COR-L47 (cell line): ENCODE measurements around the gene IL22RA1.

ENCODE experiments used
- DNase-seq: peaks from one replicate; lab custom pipeline; 2025; lab: John Stamatoyannopoulos, UW

IL22RA1 gene

DNA sequence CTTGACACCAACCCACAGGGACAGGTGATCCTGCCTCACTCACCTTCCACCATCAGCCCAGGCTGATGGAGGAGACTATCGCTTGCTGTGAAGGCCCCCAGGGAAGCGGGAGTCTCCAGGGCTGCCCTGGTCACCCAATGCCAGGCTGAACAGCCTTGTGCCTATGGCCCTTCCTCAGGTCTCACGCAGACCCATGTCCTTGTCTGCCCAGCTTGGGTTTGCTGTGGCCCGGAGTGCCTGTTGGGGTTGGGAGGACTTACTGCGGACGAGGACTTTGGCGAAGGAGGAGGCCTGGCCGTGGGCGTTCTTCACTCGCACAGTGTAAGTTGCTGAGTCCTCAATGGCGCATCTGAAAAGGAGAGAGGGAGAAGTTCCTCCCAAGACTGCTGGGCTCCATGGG is 45.3 kb downstream of the IL22RA1 start:
- no peak for DNase-seq

DNA sequence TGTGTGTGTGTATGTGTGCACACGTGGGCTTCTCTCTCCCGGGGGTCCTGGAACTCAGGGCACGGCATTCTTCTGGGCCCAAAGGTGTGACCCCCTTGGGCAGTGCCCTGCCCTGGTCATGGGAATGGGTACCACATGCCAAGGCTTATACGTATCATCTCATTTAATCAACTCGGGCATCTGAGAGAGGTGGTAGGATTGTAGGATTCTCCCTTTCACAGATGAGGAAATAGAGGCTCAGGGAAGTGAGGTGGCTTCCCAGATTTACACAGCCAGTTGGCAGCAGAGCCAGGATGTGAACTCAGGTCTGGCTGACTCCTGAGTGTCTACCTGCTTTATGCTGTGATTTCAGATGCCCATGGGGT is 46.2 kb downstream of the IL22RA1 start:
- DNase-seq: no peak

GRCh38 chr1:24096009-24096738 is 46.8 kb downstream of the IL22RA1 start:
- no peak for DNase-seq

DNA sequence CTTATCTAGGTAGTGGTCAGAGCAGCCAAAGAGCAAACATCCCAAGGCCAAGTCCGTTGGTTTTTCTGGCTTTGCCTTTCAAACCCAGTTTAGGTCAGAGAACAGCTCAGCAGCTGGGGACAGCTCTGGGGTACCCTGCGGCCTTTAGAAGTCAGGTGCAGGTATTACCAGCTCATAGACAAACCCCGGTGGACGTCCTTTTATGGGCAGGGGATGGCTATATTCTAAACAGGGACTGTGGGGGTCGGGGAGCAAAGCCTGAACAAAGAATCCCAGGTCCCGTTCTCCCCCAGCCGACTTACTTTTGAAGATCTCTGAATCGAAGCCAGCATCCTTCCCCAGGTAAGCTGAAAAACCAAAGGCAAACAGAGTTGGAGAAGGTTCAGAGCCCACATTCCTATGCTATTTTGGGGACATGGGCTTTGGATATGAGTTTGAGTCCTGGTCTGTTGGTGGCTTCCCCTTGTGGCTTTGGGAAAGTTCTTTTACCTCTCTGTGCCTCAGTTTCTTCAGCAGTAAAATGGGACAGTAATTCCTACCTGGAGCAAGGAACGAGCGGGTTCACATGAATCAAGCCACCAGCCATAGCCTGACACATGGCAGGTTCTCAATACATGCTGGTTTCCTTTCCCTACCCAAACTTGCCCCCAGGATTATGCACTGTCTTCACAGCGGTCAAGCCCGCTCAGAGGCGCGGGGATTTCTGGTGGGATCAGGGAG is 47.6 kb downstream of the IL22RA1 start:
- DNase-seq: no peak

- no peak for DNase-seq
These were observed 48.4 kb downstream of the IL22RA1 start for GRCh38 chr1:24094554-24094953.

DNA sequence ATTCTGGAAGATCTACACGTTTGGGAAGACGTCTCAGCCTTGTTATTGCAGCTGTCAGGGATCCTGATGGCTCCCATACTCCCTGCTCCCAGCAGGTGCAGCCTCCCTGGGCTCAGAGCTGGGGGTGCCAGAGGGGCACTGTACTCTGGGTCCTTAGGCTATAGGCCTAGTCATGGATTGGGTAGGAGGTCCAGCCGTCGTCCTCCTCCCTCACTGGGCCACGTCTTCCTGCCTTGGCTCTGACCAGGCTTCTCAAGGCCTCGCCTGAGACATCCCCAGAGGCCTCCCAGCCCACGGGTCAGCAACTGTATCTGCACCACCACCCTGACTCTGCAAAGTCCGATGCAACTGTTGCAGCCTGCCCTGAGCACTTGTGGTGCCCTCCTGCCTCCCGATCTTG is 49.2 kb downstream of the IL22RA1 start:
- no peak for DNase-seq

DNA sequence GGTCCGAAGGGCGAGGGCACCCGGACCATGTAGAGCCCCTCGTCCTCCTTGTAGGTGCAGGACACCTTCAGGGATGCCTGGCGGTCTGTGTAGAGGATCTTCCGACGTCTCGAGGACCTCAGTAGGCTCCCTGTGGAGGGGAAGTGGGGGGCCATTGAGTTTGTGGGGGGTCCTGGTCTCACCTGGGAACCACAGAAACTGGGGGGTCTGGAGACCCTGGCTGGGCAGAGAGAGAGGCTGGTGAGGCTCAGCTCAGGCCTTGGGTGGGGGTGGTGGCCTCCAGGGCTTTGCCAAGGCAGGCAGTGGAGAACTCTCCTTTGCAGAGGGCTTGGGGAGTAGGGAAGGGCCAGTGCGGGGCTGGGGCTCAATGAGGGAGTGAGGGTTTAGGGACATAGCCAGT is 50.0 kb downstream of the IL22RA1 start:
- no peak for DNase-seq

DNA sequence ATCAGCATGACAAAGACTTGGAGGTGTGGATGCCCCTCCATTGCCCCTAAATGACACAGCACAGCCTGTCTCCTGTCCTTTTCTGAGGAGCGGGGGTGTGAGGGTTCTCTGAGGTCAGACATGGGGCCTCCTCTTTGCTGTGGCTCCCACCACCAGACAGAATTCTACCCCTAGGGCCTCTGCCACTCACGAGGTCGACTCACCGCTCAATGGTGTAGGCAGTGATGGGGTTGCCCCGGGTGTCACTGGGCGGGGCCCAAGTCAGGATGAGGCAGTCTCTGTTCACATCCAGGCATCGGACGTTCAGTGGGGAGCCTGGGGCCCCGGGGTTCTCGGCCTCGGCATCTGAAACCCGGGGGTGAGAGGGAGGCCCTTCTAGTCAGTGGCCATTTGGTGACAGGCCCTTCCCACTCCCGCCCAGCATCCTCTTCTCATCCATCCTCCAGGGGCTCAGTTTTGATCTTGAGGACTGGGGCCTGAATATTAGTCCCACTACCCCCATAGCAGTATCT is 50.9 kb downstream of the IL22RA1 start:
- DNase-seq: no peak

GRCh38 chr1:24090736-24091135 is 52.2 kb downstream of the IL22RA1 start:
- no peak for DNase-seq

DNA sequence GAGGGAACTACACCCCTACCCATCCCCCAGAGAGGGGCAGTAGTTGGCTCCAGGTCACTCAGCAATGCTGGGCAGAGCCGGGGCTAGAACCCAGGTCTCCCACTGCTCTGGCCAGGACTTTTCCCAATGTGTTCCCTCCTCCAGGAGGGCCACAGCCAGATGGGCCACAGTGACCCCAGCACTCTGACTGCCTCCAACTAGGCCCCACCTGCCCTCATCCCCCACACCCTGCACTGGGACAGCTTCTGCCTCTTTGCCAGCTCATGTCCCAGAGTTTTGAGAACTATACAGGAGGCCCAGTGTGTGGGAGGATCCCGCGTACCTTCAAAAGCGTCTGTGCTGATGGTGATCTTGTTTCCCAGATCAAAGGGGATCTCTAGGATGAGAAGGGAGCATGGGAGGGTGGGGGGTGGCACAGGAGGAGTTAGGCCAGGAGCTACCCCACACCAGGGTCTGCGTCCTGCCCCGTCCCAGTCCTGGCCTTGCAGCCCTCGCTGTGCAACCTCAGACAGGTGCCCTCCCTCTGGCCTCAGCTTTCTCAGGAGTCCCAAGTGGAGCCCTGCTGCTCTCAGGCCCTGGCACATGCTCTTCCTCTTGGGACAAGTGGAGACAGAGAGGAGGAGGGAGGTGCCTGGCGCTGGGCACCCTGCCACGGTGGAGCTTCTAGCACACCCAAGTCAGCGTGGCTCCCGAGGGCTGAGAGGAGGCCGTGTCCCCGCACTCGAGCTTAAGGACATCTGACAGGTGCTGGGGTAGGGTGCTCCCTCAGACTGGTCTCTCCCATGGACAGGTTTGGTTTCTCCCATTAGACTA is 53.0 kb downstream of the IL22RA1 start:
- DNase-seq: no peak

DNA sequence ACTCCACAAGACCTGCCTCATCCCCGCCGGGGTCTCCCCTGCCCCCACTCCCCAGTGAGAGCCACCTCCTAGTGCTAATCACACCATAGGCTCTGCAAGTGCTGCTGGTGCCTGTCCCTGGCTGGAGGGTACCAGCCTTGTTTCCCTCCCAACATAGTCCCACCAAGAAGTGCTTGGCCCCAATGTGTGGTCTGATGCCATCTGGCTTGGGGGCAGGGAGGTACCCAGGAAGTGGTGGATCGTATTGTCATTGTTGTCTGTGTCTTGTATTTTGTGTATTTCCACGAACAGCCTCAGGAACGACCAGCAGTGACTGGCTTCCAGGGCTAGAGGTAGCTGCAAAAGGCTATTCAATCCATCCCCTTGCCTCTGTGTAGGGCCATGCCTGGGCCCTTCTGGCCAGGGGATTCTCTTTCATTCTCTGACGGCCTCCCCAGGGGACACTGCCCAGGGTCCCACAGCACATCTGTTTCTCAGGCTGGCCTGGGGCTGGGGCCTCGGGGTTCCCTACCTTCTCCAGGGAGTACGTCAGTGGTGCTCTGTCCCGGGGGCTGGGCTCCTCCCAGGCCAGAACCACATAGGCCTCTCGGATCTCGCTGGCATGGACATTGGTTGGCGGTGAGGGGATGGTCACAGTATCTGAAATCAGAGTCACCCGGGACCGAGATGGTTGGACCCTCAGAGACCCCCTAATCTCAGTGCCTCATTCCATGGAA is 53.8 kb downstream of the IL22RA1 start:
- DNase-seq: no peak

DNA sequence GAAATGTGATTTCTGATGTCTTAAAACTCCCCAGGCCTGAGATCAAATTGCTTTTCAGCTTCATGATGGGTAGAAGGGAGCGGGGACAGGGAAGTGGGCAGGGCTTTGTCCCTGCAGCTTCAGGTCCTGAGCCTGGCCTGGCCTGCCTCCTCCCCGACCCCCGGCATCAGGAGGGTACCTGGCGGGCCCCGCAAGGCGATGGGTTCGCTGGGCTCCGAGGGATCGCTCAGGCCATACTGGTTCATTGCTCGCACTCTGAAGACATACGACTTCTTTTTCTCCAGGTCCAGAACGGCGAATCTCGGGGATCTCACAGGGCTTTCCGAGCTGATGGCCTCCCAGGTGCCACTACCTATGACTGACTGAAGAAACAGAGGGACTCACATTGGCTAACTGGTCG is 56.5 kb downstream of the IL22RA1 start:
- no peak for DNase-seq

DNA sequence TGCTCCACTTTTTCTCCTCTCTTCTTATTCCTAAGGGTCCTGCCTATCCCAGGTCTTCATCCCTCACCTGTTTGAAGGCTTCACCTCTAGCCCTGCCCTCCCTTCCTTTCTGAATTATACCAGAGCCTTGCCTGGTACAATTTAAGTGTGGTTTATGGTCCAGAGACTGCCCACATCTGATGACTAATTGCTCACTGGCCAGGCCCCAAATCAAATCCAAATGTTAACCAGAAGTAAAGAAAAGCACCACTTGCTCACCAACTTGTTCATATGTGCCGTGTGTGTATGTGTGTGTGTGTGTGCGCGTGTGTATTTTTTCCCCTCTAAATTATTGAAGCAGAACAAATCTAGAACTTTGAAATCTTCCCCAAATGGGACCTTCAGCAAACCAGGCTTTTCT is 57.4 kb downstream of the IL22RA1 start:
- no peak for DNase-seq

DNA sequence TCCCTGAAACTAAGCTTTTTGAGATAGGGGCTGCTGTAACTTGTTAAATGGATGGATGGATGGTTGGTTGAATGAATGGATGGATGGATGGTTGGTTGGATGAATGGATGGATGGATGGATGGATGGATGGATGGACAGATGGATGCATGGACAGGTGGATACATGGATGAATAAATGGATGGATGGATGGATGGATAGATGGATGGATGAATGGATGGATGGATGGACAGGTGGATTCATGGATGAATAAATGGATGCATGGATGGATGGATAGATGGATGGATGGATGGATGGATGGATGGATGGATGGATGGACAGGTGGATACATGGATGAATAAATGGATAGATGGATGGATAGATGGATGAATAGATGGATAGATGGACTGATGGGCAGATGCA is 57.9 kb downstream of the IL22RA1 start:
- DNase-seq: no peak

- no peak for DNase-seq
These were observed 58.9 kb downstream of the IL22RA1 start for GRCh38 chr1:24084050-24084449.

GRCh38 chr1:24082372-24082771 is 60.6 kb downstream of the IL22RA1 start:
- no peak for DNase-seq

- DNase-seq: no peak
These were observed 61.8 kb downstream of the IL22RA1 start for GRCh38 chr1:24081190-24081589.

DNA sequence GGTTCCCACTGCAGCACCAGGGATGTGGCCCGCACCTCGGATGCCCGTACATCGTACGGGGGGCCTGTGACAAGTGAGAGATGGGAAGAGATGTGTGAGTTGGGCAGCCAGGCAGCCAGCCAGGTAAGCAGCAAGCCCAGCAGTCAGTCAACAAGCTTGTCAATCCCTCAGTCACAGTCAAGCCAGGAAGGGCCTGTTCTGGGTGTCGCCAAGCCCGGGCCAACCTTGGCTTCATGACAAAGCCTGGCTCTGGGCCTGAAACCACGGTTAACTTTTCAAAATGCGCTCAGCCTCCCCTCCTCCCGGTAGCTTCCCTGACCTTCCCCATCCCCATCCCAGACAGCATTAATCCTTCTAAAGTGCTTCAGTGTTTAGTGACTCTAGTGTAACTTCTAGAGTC is 62.8 kb downstream of the IL22RA1 start:
- no peak for DNase-seq

DNA sequence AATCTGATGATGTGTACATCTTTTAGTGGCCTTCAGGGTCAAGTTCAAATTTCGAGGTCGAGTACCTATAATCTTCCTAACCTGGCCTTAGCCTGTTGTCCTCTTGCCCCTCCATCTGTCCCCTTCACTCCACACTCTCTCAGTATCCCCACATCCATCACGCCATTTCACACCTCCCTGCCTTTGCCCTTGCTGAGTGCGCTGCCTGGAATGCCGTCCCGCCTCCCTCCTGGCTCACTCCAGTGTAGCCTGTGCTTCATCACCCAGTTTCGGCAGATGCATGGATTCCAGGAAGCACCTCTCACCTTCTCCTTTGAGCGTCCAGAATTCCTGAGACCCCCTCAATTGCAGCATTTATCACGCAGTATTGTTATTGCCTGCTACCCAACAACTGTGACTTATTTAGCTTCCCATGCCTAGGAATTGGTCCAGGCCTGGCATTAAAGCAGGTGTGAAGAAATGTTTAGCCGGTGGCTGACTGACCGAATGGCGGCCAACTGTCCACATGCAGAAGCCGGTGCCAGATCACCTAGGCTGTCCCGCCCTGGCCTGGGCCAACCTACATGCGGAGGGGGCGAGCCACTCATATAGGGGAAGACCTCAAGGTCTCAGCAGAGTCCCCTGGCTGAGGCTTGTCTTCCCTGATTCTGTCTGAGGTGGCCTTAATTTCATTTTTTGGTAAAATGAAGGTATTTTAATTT is 65.5 kb downstream of the IL22RA1 start:
- DNase-seq: no peak

- no peak for DNase-seq
These were observed 67.0 kb downstream of the IL22RA1 start for GRCh38 chr1:24075946-24076345.

- DNase-seq: no peak
These were observed 67.4 kb downstream of the IL22RA1 start for GRCh38 chr1:24075590-24075854.
